NCI-H1694 treated with DMSO at 0.1 percent for 48 hours (cell line): Measurements from ENCODE around the gene KRTAP11-1.

Source experiments
- DNase-seq: peaks from one replicate; lab custom pipeline; 2025; lab: John Stamatoyannopoulos, UW

Gene KRTAP11-1, protein sequence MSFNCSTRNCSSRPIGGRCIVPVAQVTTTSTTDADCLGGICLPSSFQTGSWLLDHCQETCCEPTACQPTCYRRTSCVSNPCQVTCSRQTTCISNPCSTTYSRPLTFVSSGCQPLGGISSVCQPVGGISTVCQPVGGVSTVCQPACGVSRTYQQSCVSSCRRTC

DNA sequence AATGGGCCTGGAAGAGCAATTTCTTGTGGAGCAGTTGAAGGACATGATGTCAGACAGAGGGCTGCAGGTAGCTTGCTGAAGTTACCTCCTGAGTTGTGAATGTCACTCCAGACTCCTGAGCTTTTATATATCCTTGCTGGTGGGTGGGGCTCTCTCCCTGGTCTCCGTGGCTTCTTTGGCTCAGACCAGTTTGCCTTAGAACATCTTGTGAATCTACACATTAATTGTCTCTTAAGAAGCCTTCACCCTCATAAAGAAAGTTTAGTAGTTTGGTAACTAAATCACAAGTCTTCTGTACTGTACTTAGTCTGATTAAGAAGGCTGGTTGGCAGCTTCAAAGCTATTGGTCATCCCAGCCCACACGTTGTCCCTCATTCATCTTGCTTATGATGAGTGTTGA is at the start of gene KRTAP11-1:
Gene KRTAP11-1 (minus strand): TSS at position 101 of the 400 bp plus-strand sequence. CDS start 56 bp downstream, at position 45.
- DNase-seq: no peak

DNA sequence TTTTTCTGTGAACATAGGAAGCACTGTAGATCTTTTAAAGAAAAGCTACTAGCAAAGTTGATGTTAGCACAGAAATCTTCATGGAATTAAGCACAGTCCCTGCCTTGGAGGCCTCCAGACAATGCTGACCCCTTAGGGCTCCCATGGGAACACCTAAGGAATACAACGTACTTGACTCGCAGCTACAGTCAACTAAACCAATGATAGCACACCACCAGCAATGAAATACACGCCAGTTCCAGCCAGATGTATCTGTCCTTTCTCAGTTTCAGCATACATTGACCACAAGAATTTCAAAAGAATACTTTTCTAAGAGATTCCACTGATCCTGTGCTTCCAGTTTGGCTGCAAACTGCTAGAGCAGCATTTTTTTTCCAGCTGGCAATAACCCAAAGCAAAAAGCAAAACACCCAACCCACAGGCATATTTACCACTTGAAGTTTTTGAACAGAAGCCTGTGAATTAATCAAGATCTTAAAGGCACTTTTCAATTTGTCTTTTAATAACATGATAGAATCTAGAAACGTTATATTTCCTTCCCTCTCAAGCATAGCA is 42.8 kb upstream of the KRTAP11-1 start:
- DNase-seq: no peak

DNA sequence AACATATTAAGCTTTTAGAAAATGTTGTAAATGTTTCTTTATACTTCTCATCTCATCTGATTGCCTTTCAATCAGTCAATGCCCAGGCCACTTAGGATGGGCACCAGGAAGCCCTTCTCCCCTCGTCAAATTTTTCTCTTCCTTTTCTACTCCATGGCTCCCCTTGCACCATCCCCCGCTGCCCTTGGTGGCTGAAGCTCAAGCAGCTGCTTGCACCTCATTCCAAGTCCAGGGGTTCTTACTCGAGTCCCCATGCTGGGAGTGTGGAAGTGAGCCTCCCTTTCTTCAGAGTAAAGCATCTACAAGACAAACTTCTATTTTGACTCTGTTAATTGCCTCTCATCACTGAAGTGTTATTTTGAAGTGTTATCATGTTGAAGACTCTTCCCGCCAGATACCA is 39.7 kb upstream of the KRTAP11-1 start:
- DNase-seq: no peak

DNA sequence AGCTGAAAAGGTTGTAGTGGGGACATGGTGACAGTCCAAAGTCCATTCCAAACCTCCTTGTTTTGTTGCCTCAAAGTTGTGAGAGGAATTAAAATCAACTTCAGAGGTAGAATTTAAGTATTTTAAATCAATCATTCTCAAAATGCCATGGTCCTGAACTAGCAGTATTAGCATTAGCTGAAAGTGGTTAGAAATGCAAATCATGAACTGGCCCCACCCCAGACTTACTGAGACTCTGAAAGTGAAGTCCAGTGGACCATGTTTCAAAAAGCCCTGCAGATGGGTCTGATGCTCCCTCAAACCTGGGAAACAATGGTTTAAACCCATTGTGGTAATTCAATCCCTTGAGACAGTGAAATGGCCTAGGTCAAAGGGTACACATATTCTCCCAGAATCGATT is 36.2 kb upstream of the KRTAP11-1 start:
- no peak for DNase-seq

DNA sequence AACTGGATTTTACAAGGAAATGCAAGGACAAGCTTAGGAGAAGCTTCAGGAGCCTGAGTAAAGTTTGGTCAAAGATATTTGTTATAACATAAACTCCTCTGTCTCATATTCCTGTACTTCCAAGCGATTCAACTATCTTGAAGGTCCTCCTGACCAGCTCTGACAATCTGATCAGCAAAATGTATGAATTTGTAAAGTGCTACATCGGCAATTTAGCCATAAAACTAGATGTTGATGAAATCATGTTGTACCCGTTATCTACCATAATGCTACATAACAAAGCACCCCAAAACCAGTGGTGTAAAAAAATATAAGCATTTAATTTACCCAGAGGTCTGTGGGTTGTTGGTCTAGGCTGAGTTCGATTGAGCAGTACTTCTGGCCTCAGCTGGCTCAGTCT is 19.5 kb upstream of the KRTAP11-1 start:
- DNase-seq: no peak

DNA sequence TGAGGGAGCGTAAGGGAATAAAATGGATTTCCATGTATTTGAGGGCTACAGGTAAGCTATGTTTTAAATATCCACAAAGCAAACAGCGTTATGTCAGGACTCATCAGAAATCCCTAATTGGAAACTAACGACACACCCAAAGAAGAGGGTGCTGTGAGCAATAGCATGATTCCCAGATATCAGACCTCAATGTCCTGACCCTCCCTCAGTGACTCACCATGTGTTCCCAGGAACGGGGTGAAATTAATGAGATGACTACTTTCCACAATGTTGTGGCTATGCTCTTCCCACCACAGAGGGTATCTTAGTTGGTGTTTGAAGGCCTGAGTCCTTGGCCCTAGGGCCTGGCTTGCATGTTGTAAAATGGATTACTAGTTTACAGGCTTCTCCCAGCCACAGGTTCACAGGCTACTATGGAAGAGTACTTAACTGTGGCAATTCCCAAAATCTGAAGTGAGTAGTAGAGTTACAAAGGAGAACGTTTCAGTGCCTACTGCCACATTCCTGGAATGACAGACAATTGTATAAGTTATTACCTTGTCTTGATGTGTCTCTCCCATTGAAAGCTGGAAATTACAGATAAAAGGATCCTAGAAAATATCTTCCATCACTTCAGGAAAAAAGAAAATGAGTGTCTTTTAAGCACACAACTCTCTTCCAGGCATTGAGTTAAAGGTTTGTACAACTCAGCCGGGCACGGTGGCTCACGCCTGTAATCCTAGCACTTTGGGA is 1.7 kb upstream of the KRTAP11-1 start:
- no peak for DNase-seq

DNA sequence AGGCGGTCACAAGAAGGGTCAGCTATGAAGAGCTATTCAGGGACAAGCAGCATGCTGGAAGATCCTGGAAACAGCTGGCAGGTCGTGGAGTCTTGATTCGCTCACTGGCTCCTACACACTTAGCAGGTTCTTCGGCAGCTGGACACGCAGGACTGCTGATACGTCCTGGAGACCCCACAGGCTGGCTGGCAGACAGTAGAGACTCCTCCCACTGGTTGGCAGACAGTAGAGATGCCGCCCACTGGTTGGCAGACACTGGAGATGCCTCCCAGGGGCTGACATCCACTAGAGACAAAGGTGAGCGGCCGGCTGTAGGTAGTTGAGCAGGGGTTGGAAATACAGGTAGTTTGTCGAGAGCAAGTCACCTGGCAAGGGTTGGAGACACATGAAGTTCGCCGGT is 466 bp downstream of the KRTAP11-1 start:
- no peak for DNase-seq

DNA sequence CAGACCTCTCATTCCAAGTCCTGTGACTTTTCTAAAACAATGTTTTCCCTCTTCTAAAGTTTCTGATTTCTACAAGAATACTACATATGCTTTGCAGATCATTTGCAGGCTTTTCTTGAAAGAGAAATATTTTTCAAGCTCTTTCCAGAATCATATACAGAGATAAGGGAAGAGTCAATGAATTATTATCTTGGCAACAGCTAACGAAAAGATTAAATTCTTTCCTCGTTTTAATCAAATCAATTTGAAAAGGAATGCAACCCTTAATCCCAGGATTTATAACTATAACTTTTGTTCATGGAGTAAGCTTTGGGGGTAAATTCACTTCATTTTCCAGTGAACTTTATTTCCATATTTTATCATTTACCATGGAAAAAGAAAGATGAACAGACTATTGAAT is 6.9 kb downstream of the KRTAP11-1 start:
- no peak for DNase-seq

DNA sequence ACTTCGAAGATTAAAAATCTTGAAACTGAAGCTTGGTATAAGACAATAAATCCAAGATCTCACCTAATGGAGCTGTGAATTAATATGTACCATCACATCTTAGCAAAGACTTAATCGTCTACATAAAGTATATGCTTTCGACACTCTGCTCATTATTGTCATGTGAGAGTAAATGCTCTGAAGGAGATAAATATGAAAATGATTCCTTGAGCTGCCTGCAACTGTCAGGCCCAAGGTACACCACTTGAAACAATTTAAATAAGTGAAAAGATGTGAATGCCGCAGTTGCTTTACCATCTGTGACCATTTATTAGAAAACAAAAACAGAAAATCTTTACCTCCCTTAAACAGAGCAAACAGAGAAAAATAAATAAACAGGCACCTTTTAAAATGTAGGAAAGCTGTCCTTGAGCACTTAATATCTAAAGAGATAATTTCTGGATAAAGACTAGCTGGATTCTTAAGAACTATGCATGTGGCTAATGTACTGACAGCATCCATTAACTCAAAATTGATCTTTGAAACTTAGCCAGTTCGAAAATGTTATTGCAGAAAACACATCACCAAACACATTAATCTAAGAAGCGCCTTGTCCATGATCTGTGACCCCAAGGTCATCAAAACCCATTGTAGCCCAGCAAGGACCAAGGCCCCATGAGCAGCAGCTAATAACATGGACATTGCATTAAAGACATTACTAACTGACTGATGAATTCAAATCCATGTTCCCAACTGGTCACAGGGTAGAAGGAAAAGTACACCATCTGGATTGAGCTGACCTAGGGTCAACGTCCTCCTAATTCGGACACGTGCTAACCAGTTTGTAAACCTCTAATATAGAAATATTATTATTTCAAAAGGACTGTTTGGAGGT is 33.5 kb downstream of the KRTAP11-1 start:
- DNase-seq: no peak

DNA sequence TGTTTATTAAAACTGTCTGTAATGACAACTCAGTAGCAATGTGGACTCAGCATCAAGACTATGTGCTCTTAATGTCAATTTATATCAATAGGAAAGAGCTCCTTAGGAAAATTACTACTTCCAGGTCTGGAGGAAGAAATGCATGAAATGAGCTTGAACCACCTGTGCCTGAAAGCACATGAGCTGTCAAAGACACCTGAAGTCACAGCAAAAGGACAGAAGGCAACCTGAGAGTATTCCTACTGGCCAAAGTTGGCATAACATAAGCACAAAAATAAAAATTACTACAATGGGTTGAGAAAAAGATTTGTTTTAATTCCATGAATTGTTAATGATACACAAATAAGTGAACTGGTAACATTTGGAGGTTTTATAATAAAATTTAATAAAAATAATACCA is 38.4 kb downstream of the KRTAP11-1 start:
- no peak for DNase-seq

DNA sequence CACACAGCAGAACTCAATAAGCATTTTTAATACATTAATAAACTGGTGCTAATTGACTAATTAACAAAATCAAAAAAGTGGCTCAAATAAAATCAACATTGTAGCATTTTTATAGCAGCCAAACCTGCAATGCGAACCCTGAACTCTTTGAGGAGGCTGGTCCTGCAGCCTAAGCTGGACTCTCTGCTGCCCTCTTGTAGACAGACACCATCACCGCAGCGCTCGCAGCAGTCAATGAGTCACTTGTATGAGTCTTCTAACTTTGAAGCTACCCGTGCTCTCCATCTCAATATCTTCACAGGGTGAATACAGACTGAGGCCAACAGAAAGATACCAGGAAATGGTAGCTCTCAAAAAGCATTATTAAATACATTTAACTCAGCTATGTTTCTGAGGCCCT is 42.1 kb downstream of the KRTAP11-1 start:
- peak; percentile 6 for DNase-seq

DNA sequence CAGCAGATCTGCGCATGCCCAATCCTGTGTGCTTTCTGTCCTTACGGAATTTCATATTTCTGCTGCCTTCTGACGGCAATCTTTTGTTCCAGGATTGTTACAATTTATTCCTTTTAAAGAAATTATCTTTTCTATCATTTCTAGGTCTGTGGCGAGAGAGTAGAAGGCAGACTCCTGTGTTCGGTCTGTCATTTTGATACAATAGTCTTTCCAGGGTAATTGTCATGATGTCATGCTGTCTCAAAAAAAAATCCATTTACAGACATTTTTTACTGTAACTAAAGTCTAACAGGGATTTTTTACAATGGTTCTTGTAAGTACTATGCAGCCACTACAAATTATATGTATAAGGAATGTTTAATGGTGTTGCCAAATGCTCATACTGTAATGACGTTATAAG is 42.8 kb downstream of the KRTAP11-1 start:
- no peak for DNase-seq

DNA sequence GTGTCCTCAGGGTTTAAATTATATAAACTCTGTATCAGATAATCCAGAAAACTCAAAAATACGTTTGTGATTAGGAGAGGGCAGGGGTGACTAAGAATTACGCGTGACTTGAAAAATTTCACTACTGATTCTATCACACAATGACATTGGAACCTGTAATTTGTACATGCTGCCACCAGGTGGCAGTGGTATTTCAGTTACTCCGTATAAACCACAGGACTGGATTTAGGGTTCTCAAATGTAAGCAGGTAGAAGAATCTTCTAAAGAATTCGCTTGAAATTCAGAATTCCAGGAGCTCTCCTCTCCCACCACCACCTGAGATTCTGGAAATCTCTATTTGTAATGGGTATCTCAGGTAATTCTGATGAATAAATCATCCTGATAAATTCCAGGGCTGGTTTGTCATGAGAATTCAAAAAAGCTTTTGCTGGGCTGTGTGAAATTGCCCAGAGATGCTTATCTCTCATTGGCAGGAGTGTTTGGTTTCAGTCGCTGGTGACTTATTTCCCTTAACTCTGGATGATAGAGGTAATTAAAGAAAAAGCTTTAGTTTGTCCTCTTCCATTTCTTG is 50.1 kb downstream of the KRTAP11-1 start:
- peak; percentile 19 for DNase-seq
